Embryonic facial prominence (tissue), 1 donor: Measurements from ENCODE around the gene UGT1A3.

Source experiments
- DNase-seq: peaks from one replicate; pipeline ENCODE4 v3.0.0-alpha.2; 2016; ENCODE audit errors: extremely low spot score

UGT1A3 gene

DNA sequence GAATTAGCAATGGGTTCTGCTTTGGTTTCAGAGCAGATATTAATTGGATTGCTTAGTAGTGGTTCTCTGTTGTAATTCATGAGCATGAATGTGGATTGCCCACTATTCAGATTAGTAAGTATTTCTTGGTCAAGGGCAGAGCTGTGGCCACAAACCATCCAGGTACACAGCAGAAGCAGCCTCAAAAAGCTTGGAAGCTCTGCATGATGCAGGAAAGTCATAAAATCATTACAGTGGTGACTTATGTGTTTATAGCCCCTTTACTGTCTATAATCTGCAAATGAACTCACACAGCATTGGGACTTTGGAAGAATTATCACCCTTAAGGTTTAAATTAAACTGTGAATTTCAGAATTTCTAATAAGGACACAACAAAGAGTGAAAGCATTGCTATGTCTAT lies 29.3 kb downstream of the UGT1A3 start:
- DNase-seq: no peak

DNA sequence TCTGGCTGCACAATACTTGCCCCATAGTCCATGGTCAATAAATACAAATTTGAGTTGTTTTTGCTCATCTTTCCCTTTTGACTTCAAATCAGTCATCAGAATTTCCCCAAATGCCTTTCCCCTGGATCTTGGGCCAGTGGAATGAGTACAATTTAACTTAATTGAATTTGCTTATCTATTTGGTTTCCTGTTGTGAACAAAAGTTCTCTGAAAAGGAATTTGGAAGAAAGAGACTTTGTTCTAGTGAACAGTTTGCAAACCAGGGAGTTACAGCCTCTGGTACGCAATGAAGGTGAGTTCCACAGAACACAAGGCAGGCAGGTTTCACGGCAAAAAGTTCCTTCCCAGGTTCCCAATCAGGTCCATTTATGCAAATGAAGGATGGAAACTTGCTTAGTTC lies 30.0 kb downstream of the UGT1A3 start:
- no peak for DNase-seq

DNA sequence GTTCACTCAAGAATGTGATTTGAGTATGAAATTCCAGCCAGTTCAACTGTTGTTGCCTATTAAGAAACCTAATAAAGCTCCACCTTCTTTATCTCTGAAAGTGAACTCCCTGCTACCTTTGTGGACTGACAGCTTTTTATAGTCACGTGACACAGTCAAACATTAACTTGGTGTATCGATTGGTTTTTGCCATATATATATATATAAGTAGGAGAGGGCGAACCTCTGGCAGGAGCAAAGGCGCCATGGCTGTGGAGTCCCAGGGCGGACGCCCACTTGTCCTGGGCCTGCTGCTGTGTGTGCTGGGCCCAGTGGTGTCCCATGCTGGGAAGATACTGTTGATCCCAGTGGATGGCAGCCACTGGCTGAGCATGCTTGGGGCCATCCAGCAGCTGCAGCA lies 31.2 kb downstream of the UGT1A3 start, which contains the start of gene UGT1A1:
UGT1A1 (plus strand) TSS at position 228 of the 400 bp plus-strand sequence; CDS start at position 246, 18 bp downstream.
- no peak for DNase-seq

DNA sequence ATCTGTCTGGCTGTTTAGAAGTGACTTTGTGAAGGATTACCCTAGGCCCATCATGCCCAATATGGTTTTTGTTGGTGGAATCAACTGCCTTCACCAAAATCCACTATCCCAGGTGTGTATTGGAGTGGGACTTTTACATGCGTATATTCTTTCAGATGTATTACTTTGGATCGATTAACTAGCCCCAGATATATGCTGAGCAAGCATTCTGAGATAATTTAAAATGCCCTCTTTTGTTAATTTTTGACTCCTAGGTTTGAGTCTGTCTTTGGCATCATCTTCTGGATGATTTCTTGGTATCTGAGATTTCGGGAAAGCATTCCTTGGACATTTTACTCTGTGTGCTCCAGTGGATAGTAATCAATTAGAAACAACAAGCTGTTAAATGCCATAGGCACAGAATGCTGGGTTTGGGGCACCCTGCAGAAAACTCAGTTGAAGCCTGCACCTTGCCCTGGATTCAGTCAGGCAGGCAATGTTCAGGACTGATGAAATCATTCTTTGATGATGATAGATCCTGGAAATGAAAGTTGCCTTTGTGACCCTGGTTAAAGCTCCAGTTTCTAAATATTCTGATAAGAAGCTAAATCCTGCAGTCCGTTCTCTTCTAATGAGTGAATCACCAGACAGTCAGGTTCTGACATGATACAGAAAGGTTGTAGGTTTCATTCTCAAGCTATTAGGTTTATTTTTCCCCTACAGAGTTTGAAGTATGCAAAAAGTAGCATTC lies 32.4 kb downstream of the UGT1A3 start:
- DNase-seq: no peak

GRCh38 chr2:233764264-233764663 lies 35.4 kb downstream of the UGT1A3 start:
- no peak for DNase-seq

GRCh38 chr2:233764761-233765160 lies 35.9 kb downstream of the UGT1A3 start:
- DNase-seq: no peak

GRCh38 chr2:233766416-233766815 lies 37.6 kb downstream of the UGT1A3 start:
- DNase-seq: no peak

DNA sequence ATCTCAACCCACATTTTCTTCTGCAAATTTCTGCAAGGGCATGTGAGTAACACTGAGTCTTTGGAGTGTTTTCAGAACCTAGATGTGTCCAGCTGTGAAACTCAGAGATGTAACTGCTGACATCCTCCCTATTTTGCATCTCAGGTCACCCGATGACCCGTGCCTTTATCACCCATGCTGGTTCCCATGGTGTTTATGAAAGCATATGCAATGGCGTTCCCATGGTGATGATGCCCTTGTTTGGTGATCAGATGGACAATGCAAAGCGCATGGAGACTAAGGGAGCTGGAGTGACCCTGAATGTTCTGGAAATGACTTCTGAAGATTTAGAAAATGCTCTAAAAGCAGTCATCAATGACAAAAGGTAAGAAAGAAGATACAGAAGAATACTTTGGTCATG lies 39.2 kb downstream of the UGT1A3 start:
- DNase-seq: no peak

DNA sequence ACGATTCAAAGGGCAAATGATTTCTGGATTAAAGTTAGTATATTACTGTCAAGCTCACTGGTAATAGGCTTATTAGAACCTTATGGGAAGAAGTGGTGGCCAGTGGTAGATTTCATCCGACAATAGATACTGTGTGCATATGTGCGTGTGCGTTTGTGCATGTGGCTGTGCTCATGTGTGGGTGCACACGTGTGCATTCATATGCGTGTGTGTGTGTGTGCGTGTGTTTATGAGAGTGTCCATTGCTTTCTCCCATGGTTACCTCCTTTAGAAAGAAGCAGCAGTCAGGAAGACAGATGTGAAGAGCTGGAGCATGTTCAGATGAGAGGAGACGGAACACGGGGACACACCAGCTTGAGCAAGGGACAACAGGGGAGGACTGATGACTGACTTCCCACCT lies 40.4 kb downstream of the UGT1A3 start:
- no peak for DNase-seq

DNA sequence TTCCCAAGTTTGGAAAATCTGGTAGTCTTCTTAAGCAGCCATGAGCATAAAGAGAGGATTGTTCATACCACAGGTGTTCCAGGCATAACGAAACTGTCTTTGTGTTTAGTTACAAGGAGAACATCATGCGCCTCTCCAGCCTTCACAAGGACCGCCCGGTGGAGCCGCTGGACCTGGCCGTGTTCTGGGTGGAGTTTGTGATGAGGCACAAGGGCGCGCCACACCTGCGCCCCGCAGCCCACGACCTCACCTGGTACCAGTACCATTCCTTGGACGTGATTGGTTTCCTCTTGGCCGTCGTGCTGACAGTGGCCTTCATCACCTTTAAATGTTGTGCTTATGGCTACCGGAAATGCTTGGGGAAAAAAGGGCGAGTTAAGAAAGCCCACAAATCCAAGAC lies 43.3 kb downstream of the UGT1A3 start:
- DNase-seq: no peak

DNA sequence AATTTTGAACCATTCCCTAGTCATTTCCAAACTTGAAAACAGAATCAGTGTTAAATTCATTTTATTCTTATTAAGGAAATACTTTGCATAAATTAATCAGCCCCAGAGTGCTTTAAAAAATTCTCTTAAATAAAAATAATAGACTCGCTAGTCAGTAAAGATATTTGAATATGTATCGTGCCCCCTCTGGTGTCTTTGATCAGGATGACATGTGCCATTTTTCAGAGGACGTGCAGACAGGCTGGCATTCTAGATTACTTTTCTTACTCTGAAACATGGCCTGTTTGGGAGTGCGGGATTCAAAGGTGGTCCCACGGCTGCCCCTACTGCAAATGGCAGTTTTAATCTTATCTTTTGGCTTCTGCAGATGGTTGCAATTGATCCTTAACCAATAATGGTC lies 43.7 kb downstream of the UGT1A3 start:
- DNase-seq: no peak

DNA sequence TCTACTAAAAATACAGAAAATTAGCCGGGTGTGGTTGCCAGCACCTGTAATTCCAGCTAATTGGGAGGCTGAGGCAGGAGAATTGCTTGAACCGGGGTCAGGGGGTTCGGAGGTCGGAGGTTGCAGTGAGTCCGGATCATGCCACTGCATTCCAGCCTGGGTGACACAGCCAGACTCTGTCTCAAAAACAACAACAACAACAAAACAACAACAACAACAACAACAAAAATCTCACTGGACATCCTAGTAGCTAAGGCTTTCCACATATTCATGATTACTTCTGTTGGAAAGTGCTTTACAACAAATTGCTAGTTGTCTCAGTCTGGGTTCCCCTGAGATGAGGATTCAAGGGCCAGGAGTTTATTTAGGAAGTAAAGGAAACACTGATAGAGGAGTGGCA lies 45.0 kb downstream of the UGT1A3 start:
- no peak for DNase-seq

DNA sequence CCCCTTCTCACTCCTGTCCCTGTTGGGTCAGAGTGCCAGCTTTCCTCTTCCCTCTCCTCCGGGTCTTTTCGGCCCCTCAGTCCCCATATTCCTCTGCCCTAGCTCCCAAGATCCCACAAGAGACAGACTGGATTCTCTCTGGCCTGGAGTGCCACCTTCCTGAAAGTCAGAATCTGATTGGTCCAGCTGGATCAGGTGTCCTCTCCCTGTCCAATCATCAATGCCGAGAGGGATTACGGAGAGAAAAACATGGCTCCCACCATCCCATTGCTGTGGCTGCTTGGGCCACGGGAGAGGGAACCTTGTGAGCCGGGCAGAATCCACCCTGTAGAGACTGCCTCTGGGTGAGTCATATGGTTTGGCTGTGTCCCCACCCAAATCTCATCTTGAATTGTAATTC lies 46.6 kb downstream of the UGT1A3 start:
- DNase-seq: no peak

GRCh38 chr2:233778030-233778429 lies 49.2 kb downstream of the UGT1A3 start, which contains the start of gene MROH2A:
MROH2A (plus strand) TSS chr2:233778330; CDS start chr2:233779359, 1,029 bp downstream.
- DNase-seq: no peak

DNA sequence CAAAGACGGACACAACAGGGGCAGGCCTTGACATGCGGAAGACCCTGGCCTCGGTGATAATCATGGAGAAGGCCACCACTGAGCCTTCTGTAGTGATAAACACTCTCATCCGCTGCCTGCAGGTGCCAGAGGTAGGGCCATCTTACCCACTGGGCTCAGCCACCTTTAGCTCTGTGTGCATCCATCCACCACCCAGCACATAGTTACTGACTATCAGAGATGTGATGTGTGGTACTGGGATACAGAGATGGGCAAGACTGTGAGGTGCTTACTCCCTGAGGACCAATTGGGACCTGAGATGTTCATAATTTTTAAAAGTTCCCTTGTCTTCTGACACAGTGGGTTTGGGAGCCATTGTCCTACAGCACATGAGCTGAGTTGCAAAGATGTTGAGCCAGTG lies 50.9 kb downstream of the UGT1A3 start:
- no peak for DNase-seq

DNA sequence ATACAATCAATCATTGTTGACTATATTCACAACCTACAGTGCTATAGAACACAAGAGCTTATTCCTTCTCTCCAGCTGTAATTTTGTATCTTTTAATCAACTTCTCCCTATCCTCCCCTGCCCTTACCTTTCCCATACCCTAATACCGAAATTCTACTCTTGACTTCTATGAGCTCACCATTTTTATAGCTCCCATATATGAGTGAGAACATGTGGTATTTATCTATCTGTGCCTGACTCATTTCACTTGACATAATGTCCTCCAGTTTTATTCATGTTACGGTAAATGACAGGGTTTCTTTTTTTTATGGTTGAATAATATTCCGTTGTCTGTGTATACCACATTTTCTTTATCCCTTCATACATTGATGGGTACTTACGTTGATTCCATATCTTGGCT lies 51.9 kb downstream of the UGT1A3 start:
- DNase-seq: no peak

DNA sequence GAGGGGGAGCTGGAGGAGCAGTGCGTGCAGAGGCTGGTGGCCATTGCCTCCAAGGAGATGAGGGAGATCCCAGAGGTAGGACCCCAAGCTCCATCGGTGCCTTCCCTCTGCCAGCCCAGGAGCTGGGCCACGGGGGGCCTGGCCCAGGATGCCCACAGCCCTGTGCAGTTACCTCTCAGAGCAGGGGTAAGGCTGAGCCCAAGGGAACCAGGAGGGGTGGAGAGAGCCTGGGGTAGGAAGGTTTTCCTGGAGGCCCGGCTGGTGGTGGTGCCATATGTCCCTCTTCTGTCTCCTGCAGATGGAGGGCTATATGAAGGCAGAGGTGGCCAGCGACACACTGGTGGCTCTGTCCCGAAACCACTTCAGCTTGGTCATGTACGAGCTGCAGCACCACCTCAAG lies 60.7 kb downstream of the UGT1A3 start:
- DNase-seq: no peak

DNA sequence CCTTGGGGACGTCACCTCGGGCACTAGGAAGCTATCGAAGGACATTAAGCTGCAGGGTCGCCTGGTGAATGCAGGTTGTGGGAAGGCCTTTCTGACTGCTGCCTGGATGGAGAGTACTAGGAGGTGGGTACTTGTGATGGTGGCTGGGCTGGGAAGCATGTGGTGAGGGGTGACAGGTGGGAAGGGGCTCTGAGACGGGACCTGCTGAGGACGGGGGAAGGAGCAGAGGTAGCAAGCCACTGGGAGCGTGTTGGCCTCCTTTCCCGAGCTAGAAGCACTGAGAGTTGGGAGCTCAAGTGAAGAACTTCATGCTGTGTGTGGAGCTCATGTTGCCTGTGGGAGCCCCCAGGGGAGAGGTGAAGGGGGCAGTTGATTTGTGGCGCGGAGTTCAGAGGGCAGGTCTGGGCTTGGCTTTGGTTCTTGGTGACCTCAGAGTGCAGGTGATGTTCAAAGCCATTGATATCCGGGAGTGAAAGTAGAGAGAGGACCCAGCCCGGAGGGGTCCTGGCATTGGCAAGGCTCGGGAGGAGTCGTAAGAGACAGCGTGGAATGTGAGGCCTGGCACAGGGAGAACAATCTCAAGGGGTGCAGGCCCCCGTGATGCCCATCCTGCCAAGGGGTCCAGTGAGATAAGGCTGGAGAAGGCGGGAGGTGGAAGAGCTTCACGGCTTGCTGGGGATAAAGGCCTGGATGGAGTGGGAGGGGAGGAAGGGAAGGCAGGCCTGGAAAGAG lies 62.5 kb downstream of the UGT1A3 start:
- no peak for DNase-seq

- no peak for DNase-seq
Observed at GRCh38 chr2:233791883-233792329, 63.1 kb downstream of the UGT1A3 start.

- no peak for DNase-seq
Observed at GRCh38 chr2:233792720-233793119, 63.9 kb downstream of the UGT1A3 start.

DNA sequence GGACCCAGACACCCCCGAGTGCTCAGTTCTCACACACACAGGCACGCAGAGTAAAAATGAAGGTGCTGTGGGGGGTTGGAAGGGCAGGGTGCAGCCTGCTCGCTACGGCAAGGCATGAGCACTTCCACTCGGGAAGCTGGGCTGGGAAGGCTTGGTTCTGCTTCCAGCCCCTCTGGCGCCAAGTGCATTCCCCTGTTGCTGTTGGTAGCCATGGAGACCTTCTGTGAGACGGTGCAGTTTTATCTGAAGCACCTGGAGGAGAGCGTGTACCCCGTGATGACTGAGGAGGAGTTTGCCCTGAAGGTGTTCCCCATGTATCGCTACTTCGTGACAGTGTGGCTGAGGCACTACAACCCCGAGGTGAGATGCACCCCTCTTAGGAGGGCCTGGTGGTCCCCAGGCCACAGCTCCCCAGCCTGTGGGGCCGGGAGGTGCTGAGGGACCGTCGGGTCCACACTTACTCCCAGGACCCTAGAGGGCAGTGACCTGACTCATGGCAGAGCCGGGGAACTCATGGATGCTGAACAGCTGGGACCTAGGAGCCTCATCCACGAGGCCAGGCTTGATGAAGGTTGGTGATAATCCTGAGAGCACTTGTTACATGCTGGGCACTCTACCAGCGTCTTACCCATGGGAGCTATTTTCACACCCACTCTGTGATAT lies 64.8 kb downstream of the UGT1A3 start:
- no peak for DNase-seq

DNA sequence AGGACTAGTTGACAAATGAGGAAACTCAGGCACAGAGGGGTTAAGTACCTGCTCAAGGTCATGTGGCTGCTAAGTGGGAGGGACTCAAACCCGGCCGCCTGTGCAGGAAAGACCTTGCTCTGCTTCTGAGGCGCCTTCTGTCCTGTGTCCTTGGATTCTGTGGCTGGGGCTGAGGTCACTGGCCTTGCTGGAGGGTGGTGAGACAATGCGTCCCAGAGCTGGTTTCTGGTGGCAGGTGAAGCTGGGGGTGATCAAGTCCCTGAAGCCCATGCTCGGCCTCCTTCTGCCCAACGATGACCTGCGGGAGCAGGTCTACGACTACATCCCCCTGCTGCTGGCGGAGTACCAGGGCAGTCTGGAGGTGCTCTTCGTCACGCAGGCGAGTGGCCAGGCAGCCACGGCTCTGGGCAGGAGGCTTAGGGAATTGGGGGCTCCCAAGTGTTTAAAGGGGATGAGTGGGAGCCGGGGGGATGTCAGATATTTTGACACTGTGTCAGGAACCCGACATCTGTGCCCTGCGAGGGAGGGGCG lies 65.4 kb downstream of the UGT1A3 start:
- no peak for DNase-seq
